ENCODE measurements around the gene LGALS8. TPM values are rescaled to one million over a fixed set of nuclear protein-coding genes. Genes with fewer than 3 reads are reported as not detected.

The LGALS8 gene
- total RNA-seq, 1 donor from 2014 or later, result 47.3 TPM

DNA sequence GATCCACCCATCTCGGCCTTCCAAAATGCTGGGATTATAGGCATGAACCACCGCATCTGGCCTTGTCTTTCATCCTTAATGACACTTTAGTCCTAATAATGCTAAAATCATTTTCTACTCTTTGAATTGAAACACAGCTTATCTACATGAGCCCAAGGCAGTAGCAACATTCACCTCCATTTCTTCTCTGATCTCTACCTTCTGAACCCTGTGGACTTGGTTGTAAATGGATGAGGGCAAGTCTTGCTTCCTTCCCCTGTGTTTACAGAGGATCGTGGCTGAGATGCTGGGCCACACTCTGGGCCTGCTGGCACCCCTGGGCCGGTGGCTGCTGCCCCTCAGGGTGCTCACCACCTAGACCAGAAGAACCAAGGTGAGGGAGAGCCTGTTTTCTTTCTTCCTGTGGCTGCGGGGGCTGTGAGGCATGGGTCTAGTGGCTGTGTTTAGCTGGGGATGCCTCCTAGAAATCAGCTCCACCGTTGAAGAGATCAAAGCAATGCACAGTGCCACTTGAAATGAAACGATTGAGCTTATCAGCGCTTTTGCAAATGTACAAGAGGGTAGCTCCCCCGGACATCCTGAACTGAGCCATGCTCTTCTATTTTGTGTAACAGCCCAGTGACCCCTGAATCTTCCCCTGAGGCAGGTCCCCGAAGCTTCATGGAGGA lies 32.2 kb upstream of the LGALS8 start:
- no peak for DNase-seq (ENCODE audit: low read depth)
- H3K4me3 ChIP-seq (ENCODE audit: low read depth, low read length), result no peak overlapping the region
- TF ChIP-seq, protein P1, sequence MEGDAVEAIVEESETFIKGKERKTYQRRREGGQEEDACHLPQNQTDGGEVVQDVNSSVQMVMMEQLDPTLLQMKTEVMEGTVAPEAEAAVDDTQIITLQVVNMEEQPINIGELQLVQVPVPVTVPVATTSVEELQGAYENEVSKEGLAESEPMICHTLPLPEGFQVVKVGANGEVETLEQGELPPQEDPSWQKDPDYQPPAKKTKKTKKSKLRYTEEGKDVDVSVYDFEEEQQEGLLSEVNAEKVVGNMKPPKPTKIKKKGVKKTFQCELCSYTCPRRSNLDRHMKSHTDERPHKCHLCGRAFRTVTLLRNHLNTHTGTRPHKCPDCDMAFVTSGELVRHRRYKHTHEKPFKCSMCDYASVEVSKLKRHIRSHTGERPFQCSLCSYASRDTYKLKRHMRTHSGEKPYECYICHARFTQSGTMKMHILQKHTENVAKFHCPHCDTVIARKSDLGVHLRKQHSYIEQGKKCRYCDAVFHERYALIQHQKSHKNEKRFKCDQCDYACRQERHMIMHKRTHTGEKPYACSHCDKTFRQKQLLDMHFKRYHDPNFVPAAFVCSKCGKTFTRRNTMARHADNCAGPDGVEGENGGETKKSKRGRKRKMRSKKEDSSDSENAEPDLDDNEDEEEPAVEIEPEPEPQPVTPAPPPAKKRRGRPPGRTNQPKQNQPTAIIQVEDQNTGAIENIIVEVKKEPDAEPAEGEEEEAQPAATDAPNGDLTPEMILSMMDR (conservative IDR thresholded peaks at IDR 0.05; ENCODE audit: low read depth, low read length), result no peak

DNA sequence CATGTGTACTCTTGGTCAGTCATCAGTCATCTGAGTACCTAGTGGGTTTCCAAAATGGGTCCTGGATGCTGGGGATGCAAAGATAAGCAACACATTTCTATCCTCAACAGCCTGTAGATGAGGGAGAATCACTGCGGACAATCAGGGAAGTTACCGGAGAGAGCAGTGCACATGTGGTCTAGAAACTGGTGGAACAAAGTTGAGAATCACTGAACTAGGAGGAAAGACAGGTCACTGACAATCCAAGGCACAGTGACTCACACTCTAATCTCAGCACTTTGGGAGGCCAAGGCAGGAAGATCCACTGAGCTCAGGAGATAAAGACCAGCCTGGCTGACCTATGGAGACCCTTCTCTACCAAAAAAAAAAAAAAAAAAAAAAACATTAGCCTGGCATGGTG lies 31.4 kb upstream of the LGALS8 start:
- DNase-seq (ENCODE audit: low read depth), result no peak
- TF ChIP-seq, protein P1 (conservative IDR thresholded peaks at IDR 0.05; ENCODE audit: low read depth, low read length), result no peak

DNA sequence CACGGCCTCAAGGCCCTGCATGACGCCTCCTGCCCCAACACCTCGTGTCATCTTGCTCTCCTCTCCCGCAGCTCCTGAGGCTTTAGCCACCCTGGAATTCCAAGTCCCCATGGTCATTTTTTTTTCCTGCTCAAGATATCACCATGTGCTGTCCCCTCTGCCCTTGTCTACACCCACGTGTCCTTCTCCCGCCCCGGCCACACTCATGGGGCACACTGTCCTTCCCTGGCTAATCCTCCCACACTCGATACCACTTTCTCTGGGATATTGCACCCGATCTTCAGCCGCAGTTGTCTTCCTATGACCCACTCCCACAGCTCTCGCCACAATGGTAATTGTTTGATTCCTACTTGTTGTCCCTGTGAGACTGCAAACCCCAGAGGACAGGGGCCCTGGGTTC lies 29.7 kb upstream of the LGALS8 start:
- H3K4me3 ChIP-seq (ENCODE audit: low read depth, low read length), result no peak overlapping the region
- DNase-seq (ENCODE audit: low read depth), result no peak
- TF ChIP-seq, protein P1 (conservative IDR thresholded peaks at IDR 0.05; ENCODE audit: low read depth, low read length), result no peak

More for the DNA sequence above, 31.4 kb upstream of the LGALS8 start:
- no peak overlapping the region for H3K4me3 ChIP-seq (ENCODE audit: low read depth, low read length)

DNA sequence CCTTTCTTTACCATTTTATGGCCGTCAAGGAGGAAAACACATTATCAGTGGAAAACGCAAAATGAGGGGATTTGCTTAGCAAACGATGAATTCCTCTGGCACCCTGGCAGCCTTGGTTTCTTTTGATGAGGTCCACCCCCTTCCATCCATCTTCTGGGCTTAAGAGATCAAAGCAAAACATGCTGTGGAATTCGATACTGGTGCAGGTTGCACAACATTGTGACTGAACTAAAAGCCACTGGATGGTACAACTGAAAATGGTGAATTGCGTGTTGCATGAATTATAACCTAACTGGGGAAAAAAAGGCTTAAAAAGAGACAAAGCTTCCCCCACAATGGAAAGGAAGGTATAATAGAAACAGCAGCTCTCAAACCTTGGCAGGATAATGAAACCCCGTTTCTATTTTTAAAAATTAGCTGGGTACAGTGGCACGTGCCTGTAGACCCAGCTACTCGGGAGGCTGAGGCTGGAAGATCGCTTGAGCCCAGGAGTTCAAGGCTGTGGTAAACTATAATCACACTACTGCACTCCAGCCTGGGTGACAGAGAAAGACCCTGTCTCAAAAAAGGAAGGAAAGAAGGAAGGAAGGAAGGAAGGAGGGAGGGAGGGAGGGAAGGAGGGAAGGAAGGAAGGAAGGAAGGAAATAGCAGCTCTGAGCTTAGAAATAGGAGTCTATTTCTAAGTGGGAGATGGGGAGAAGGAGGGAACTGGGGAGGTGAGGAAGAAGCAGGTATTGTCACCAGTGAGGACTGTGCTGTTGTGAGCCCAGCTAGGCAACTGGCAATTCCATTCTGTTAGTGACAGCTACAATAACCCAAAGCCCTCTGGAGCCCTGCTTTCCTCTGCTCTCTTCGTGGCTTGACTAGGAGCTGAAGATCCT lies 29.0 kb upstream of the LGALS8 start:
- H3K4me3 ChIP-seq (ENCODE audit: low read depth, low read length), result no peak overlapping the region
- DNase-seq (ENCODE audit: low read depth), result no peak
- TF ChIP-seq, protein P1 (conservative IDR thresholded peaks at IDR 0.05; ENCODE audit: low read depth, low read length), result no peak

DNA sequence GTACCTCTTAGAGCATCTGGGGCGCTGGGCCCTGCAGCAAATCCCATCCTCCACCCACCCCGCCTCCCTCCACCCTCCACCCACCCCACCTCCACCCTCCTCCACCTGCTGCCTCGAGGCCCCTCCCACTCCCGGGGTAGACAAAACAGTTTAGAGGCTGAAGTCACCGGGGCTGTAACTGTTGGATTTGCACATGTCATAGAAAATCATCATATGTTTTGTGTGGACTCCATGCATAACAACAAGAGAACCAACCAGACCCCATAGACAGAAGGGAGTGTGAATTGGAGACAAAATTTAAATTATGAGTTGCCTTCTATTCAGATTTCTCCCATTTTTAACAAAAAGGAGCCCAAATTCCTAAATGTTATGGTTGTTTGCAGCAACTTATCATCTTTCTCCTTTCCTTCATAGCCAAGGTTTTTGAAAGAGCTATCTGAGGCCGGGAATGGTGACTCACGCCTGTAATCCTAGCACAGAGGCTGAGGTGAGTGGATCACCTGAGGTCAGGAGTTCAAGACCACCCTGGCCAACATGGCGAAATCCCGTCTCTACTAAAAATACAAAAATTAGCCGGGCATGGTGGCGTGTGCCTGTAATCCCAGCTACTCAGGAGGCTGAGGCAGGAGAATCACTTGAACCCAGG lies 28.2 kb upstream of the LGALS8 start:
- no peak for DNase-seq (ENCODE audit: low read depth)
- no peak overlapping the region for H3K4me3 ChIP-seq (ENCODE audit: low read depth, low read length)
- TF ChIP-seq, protein P1 (conservative IDR thresholded peaks at IDR 0.05; ENCODE audit: low read depth, low read length), result no peak

DNA sequence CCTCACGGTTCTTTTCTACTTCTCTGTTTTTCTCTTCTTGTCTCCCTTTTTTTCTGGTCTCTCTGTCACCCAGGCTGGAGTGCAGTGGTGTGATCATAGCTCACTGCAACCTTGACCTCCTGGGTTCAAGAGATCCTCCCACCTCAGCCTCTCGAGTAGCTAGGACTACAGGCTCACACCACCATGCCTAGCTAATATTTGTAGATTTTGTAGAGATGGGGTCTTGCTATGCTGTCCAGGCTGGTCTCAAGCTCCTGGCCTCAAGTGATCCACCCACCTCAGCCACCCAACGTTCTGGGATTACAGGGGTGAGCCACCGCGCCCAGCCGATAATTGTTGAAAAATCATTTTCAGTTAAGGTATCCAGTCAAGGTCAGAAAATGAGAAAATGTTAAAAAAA lies 25.9 kb upstream of the LGALS8 start:
- no peak for DNase-seq (ENCODE audit: low read depth)
- TF ChIP-seq, protein P1 (conservative IDR thresholded peaks at IDR 0.05; ENCODE audit: low read depth, low read length), result no peak
- H3K4me3 ChIP-seq (ENCODE audit: low read depth, low read length), result no peak overlapping the region
